ENCODE data around the gene KRT86. TPM values are rescaled to one million over a fixed set of nuclear protein-coding genes. Genes with fewer than 3 reads are reported as not detected.
"Not testable (repeated sequence)": the region's sequence is repeated elsewhere in the genome, so short reads cannot be mapped to it uniquely, and the experiment has no call there.

Gene KRT86
- total RNA-seq, 1 experiment from 2014 or later, result 8.7 TPM

GRCh38 chr12:52236386-52237050 is 37.9 kb upstream of the KRT86 start:
- DNase-seq (ENCODE audit: low read depth), result no peak
- in situ Hi-C loops (cut with HindIII; ENCODE audit: low pct_unique_long_range_greater_than_20kb, low sequenced_read_pairs), result no loop called here

GRCh38 chr12:52238207-52238840 is 36.1 kb upstream of the KRT86 start:
- DNase-seq (ENCODE audit: low read depth), result no peak
- in situ Hi-C loops (cut with HindIII; ENCODE audit: low pct_unique_long_range_greater_than_20kb, low sequenced_read_pairs), result no loop called here

DNA sequence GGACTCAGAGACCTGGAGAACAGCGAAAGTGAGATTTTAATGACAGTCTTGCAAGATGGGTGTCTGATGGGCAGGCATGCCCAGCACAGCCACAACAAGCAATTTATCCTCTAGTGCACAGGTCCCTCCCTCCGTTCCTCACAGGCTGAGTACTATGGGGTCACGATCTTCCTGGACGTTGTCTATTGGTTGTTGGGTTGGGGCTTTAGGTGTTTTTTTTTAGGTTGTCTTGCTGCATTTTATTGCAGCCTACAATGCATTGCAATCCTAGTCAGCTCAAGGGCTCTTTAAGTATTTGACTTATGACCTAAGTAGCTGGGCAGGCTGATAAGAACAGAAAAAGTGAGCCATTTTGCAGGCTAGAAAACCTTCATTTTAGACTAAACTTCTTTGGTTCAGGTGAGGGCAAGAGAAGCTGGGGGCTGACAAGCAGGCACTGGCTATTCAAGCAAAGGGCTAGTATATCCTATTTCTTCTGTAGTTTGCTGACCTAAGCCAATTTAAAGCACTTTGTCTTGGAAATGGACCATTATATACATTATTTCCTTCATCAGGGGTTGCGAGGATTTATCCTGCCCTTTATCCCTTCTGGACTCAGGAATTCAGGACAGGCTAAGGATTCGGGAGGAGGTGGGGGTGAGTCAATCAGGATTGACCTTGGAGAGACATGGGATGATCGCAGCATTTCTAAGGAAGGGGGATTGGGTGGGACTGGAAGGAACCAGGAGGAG is 35.4 kb upstream of the KRT86 start:
- no peak for DNase-seq (ENCODE audit: low read depth)
- in situ Hi-C loops (cut with HindIII; ENCODE audit: low pct_unique_long_range_greater_than_20kb, low sequenced_read_pairs), result no loop called here

DNA sequence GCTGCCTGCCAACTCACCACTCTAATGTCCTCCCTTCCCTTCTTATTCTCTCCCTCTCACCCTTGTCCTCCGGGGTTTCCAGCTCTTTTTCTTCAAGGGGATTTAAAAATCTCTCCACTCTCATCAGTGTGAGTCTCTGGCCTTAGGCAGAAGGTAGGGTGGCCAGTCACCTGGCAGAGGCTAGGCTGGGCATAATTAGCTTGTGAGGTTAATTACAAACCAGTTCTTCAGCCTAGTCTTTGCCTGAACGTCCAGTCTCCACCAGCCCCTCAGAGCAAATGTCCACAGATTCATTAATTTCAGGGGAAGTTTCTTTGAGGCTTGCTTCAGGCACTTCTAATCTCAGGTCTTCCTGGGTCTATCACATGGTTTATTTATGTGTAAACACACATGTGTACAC is 34.7 kb upstream of the KRT86 start:
- no peak for DNase-seq (ENCODE audit: low read depth)
- in situ Hi-C loops (cut with HindIII; ENCODE audit: low pct_unique_long_range_greater_than_20kb, low sequenced_read_pairs), result no loop called here

GRCh38 chr12:52240247-52240646 is 34.2 kb upstream of the KRT86 start:
- in situ Hi-C loops (cut with HindIII; ENCODE audit: low pct_unique_long_range_greater_than_20kb, low sequenced_read_pairs); DNase-seq (ENCODE audit: low read depth): not testable (repeated sequence)

DNA sequence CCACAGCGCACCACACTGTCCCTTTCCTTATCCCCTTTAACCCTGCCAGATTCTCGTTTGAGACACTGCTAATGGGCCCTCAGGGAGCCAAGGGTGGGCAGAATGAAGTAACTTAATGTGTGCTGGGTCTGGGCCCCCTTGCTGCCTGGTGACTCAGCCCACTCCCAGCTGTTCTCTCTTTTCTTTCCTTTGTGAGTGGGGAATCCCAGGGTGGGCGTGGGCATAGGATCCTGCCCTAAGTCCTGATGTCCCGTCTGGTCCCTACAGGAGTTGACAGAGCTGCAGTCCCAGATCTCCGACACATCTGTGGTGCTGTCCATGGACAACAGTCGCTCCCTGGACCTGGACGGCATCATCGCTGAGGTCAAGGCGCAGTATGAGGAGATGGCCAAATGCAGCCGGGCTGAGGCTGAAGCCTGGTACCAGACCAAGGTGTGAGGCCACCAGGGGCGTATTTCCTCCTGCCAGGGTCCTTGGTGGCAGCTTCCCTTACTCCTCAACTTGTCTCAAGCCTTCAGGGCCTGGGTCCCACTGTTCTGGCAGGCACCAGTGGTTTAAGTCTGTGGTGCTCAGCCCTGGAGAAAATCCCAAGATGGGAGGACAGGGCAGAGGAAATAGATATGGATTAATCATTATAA is 33.1 kb upstream of the KRT86 start:
- DNase-seq (ENCODE audit: low read depth), result peak; percentile 23
- in situ Hi-C loops (cut with HindIII; ENCODE audit: low pct_unique_long_range_greater_than_20kb, low sequenced_read_pairs), result no loop called here

DNA sequence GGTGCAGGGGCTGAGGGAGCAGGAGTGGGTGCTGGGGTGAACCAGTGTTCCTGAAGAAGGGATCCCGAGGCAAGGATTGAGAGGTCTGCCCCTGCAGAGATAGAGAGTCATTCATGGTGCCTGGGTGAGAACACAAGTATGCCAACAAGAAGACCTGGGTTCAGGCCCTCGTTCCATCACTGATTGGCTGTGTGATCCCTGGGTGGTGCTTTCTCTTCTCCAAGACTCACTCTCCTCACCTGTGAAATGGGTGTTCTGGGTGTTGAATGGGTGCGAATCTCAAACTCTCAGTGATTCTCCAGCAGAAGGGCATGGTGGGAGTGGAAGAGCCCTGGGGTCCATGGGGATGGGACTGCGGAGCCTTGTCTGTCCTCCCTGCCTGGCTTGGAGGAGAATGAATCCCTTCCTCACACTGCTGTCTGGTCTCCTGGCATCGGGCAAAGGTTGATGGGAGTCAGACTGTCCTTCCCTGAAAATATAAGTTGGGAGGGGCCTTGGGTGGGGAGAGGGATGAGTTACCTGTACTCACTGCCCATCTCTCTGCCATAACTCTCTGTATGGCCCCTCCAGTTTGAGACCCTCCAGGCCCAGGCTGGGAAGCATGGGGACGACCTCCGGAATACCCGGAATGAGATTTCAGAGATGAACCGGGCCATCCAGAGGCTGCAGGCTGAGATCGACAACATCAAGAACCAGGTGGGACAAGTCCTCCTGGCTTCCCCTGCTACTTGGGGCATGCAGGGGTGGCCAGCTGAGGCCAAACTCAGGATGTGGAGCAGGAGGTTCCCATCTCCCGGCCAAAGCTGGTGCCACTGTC is 31.8 kb upstream of the KRT86 start:
- in situ Hi-C loops (cut with HindIII; ENCODE audit: low pct_unique_long_range_greater_than_20kb, low sequenced_read_pairs), result no loop called here
- no peak for DNase-seq (ENCODE audit: low read depth)

GRCh38 chr12:52243259-52243855 is 31.1 kb upstream of the KRT86 start:
- in situ Hi-C loops (cut with HindIII; ENCODE audit: low pct_unique_long_range_greater_than_20kb, low sequenced_read_pairs), result no loop called here
- peak; percentile 97 for DNase-seq (ENCODE audit: low read depth)

- peak; percentile 99 for DNase-seq (ENCODE audit: low read depth)
- in situ Hi-C loops (cut with HindIII; ENCODE audit: low pct_unique_long_range_greater_than_20kb, low sequenced_read_pairs), result no loop called here
Measured at GRCh38 chr12:52243856-52244614, 30.4 kb upstream of the KRT86 start.

DNA sequence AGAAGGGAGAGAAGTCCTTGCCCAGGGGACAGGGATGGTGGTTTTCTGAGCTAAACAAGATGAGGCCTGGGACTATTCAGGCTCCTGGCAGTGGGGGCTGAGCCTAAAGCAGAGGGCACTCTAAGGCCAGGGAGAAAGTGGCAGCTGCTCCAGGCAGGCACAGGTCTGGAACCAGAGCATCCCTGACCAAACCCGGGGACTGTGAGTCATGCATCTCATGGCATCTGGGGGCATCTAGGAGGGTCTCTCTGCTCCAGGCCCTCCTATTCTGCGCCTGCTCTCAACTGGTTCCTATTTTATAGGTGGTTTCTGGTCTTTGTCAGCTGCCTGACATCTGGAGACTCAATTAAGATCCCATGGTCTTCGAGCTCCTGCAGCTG is 29.8 kb upstream of the KRT86 start:
- in situ Hi-C loops (cut with HindIII; ENCODE audit: low pct_unique_long_range_greater_than_20kb, low sequenced_read_pairs), result no loop called here
- no peak for DNase-seq (ENCODE audit: low read depth)

GRCh38 chr12:52245259-52245961 is 29.0 kb upstream of the KRT86 start:
- peak; percentile 41 for DNase-seq (ENCODE audit: low read depth)

GRCh38 chr12:52245962-52246569 is 28.4 kb upstream of the KRT86 start:
- no peak for DNase-seq (ENCODE audit: low read depth)
- in situ Hi-C loops (cut with HindIII; ENCODE audit: low pct_unique_long_range_greater_than_20kb, low sequenced_read_pairs), result no loop called here

More at GRCh38 chr12:52245259-52245961, 29.0 kb upstream of the KRT86 start:
- in situ Hi-C loops (cut with HindIII; ENCODE audit: low pct_unique_long_range_greater_than_20kb, low sequenced_read_pairs), result no loop called here

GRCh38 chr12:52246720-52247621 is 27.5 kb upstream of the KRT86 start:
- in situ Hi-C loops (cut with HindIII; ENCODE audit: low pct_unique_long_range_greater_than_20kb, low sequenced_read_pairs), result no loop called here
- peak; percentile 83 for DNase-seq (ENCODE audit: low read depth)

DNA sequence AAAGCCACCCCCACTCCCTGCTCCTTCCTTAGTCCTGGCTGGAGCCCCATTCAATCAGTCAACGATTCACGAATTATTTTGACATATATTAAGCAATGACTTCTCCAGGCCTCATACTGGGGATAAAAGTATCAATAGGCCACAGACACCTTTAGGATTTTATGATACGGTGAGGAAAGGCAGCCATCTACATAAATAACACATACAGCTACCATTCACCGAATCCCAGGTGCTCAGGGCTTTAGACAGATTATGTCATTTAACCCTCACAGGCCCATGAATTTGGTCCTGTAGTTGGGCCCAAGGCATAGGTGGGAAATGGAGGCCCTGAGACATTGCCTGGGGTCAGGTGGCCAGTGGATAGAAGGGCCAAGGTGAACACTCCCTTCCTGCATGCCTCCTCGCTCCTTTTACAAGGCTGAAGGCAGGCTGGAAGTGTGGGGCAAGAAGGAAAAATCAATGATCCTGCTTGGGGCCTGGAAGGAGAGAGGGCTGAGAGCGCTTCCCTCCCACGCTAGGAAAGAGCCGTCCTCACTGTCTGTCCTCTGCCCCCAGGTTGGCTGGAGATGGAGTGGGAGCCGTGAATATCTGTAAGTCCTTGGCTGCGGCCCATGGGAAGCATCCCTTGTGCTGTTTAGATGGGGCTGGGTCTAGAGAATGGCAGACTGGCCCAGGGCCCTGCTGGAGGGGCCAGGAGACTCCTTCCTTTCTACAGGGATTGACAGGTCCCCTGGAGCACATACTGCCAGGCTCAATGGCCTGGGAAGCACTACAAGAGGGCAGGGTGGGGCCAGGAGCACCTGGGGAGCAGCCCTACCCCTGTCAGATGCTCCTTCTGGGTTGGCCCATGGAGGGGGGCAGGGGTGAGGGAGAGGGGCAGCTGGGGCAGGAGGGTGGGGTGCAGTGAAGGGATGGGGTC is 26.6 kb upstream of the KRT86 start:
- in situ Hi-C loops (cut with HindIII; ENCODE audit: low pct_unique_long_range_greater_than_20kb, low sequenced_read_pairs), result no loop called here
- no peak for DNase-seq (ENCODE audit: low read depth)

All from Caki2 (cell line).